ENCODE results near the gene PHF23. TPM values are rescaled to one million over a fixed set of nuclear protein-coding genes. Genes with fewer than 3 reads are reported as not detected.

The PHF23 gene
- 46.1 and 64.1 TPM in 2 replicates for total RNA-seq

GRCh38 chr17:7239091-7240027, at the start of gene PHF23:
PHF23 (minus strand) TSS chr17:7239457; CDS start chr17:7239279, 178 bp downstream.

GRCh38 chr17:7281074-7281952, 42.1 kb upstream of the PHF23 start, which contains the start of gene SLC2A4:
SLC2A4 (plus strand) TSS chr17:7281718; CDS start chr17:7281935, 217 bp downstream.

GRCh38 chr17:7262192-7262934, 23.1 kb upstream of the PHF23 start, which contains the start of gene CLDN7:
CLDN7 (minus strand) TSS chr17:7262478; CDS start chr17:7262043, 435 bp downstream.

GRCh38 chr17:7252176-7253043, 13.2 kb upstream of the PHF23 start, which contains the start of gene ELP5:
ELP5 (plus strand) TSS chr17:7252215; CDS start chr17:7252551, 336 bp downstream.

GRCh38 chr17:7251661-7252175, 12.5 kb upstream of the PHF23 start, which contains the start of gene CTDNEP1:
CTDNEP1 (minus strand) TSS chr17:7251734; CDS start chr17:7251296, 438 bp downstream.

GRCh38 chr17:7241783-7242716, 2.8 kb upstream of the PHF23 start, which contains the start of gene GABARAP:
GABARAP (minus strand) TSS chr17:7242449; CDS start chr17:7242330, 119 bp downstream.

GRCh38 chr17:7234083-7234951, 4.9 kb downstream of the PHF23 start, which contains the start of gene DVL2:
DVL2 (minus strand) TSS chr17:7234517; CDS start chr17:7234262, 255 bp downstream.

GRCh38 chr17:7219812-7220592, 19.3 kb downstream of the PHF23 start, which contains the start of the genes ACADVL and DLG4:
ACADVL (plus strand) TSS chr17:7219938; CDS start chr17:7219985, 47 bp downstream.
DLG4 (minus strand) TSS chr17:7219836.

Small RNAs within 50 kb of the gene (small RNA-seq; reads per million reads assigned to genes)
- not detected for gene AC120057.4 (ENCODE audit: low replicate concordance)
- 141 reads per million, percentile 99 among the genes with 10 or more reads in this experiment for gene MIR324 (ENCODE audit: low replicate concordance)
- not detected for gene RF00019 (ENCODE audit: low replicate concordance)

Other genes starting within 250 kb of the PHF23 start
- not detected in 2 replicates for gene ALOX12, start 243.4 kb downstream of the PHF23 start, total RNA-seq
- 33.5 and 61.0 TPM in 2 replicates for gene RNASEK, start 226.8 kb downstream of the PHF23 start, total RNA-seq
- under 0.01 TPM in 1 of 2 replicates, not detected in the other for gene BCL6B, start 216.4 kb downstream of the PHF23 start, total RNA-seq
- 1.1 and 2.8 TPM in 2 replicates for gene SLC16A13, start 203.4 kb downstream of the PHF23 start, total RNA-seq
- 1.1 TPM in 1 of 2 replicates, not detected in the other for gene SLC16A11, start 195.4 kb downstream of the PHF23 start, total RNA-seq
- gene CLEC10A, start 159.2 kb downstream of the PHF23 start, total RNA-seq = not detected in 2 replicates
- not detected in 2 replicates for gene ASGR2, start 124.6 kb downstream of the PHF23 start, total RNA-seq
- 0.86 and 1.5 TPM in 2 replicates for gene ASGR1, start 60.1 kb downstream of the PHF23 start, total RNA-seq
- gene DLG4, start 19.6 kb downstream of the PHF23 start, total RNA-seq = 17.7 and 22.3 TPM in 2 replicates
- gene ACADVL, start 19.5 kb downstream of the PHF23 start, total RNA-seq = 126 and 188 TPM in 2 replicates
- gene DVL2, start 4.9 kb downstream of the PHF23 start, total RNA-seq = 82.8 and 90.8 TPM in 2 replicates
- gene GABARAP, start 3.0 kb upstream of the PHF23 start, total RNA-seq = 124 and 548 TPM in 2 replicates
- gene CTDNEP1, start 12.3 kb upstream of the PHF23 start, total RNA-seq = 38.7 and 47.4 TPM in 2 replicates
- 27.4 and 44.0 TPM in 2 replicates for gene ELP5, start 12.8 kb upstream of the PHF23 start, total RNA-seq
- 2.6 and 7.4 TPM in 2 replicates for gene CLDN7, start 23.0 kb upstream of the PHF23 start, total RNA-seq
- gene SLC2A4, start 42.3 kb upstream of the PHF23 start, total RNA-seq = 0.22 TPM in 1 of 2 replicates, not detected in the other
- not detected in 2 replicates for gene YBX2, start 55.2 kb upstream of the PHF23 start, total RNA-seq
- 599 and 1,060 TPM in 2 replicates for gene EIF5A, start 68.2 kb upstream of the PHF23 start, total RNA-seq
- 52.5 and 65.7 TPM in 2 replicates for gene GPS2, start 75.9 kb upstream of the PHF23 start, total RNA-seq
- gene NEURL4, start 89.9 kb upstream of the PHF23 start, total RNA-seq = 22.1 and 25.2 TPM in 2 replicates
- 0.22 TPM in 1 of 2 replicates, not detected in the other for gene ACAP1, start 97.1 kb upstream of the PHF23 start, total RNA-seq
- 7.2 and 7.7 TPM in 2 replicates for gene KCTD11, start 112.7 kb upstream of the PHF23 start, total RNA-seq
- gene TMEM95, start 115.7 kb upstream of the PHF23 start, total RNA-seq = not detected in 2 replicates
- gene TNK1, start 141.6 kb upstream of the PHF23 start, total RNA-seq = 0.22 TPM in 1 of 2 replicates, not detected in the other
- gene PLSCR3, start 155.1 kb upstream of the PHF23 start, total RNA-seq = 23.6 and 28.1 TPM in 2 replicates
- gene TMEM256, start 164.6 kb upstream of the PHF23 start, total RNA-seq = 33.3 and 54.4 TPM in 2 replicates
- 5.2 and 5.7 TPM in 2 replicates for gene NLGN2, start 168.4 kb upstream of the PHF23 start, total RNA-seq
- gene SPEM1, start 180.9 kb upstream of the PHF23 start, total RNA-seq = not detected in 2 replicates
- not detected in 2 replicates for gene SPEM2, start 186.2 kb upstream of the PHF23 start, total RNA-seq
- gene SPEM3, start 189.4 kb upstream of the PHF23 start, total RNA-seq = not detected in 2 replicates
- gene TMEM102, start 196.0 kb upstream of the PHF23 start, total RNA-seq = 1.1 and 2.1 TPM in 2 replicates
- gene FGF11, start 200.1 kb upstream of the PHF23 start, total RNA-seq = under 0.01 and 0.44 TPM in 2 replicates
- gene CHRNB1, start 205.6 kb upstream of the PHF23 start, total RNA-seq = 2.9 and 3.3 TPM in 2 replicates
- 24.3 and 35.8 TPM in 2 replicates for gene ZBTB4, start 240.2 kb upstream of the PHF23 start, total RNA-seq
- not detected in 2 replicates for gene SLC35G6, start 242.0 kb upstream of the PHF23 start, total RNA-seq
- gene POLR2A, start 244.9 kb upstream of the PHF23 start, total RNA-seq = 75.7 and 125 TPM in 2 replicates